BLaER1 (cell line): ENCODE measurements around the gene LIPM.

Experiments
- H3K27ac ChIP-seq: shearing (Covaris generic); formaldehyde crosslinking; 2 replicates; pipeline ENCODE4 v1.8.1; 2022
- H3K27me3 ChIP-seq: shearing (Covaris generic); formaldehyde crosslinking; 2 replicates; pipeline ENCODE4 v1.8.1; 2022
- H3K36me3 ChIP-seq: shearing (Covaris generic); formaldehyde crosslinking; 2 replicates; pipeline ENCODE4 v1.8.1; 2022
- H3K4me1 ChIP-seq: shearing (Covaris generic); formaldehyde crosslinking; 2 replicates; pipeline ENCODE4 v1.8.1; 2022
- H3K4me2 ChIP-seq: shearing (Covaris generic); formaldehyde crosslinking; 2 replicates; pipeline ENCODE4 v1.8.1; 2022
- H3K4me3 ChIP-seq: shearing (Covaris generic); formaldehyde crosslinking; 2 replicates; pipeline ENCODE4 v1.8.1; 2022
- H3K9ac ChIP-seq: shearing (Covaris generic); formaldehyde crosslinking; 2 replicates; pipeline ENCODE4 v1.8.1; 2022
- H3K9me3 ChIP-seq: shearing (Covaris generic); formaldehyde crosslinking; 2 replicates; pipeline ENCODE4 v1.8.1; 2022
- H4K20me1 ChIP-seq: shearing (Covaris generic); formaldehyde crosslinking; 2 replicates; pipeline ENCODE4 v1.8.1; 2022
- Cebpa-rat ChIP-seq: shearing (Covaris generic); IDR thresholded peaks from 2 replicates; pipeline ENCODE4 v1.8.1; 2022

The LIPM gene, protein sequence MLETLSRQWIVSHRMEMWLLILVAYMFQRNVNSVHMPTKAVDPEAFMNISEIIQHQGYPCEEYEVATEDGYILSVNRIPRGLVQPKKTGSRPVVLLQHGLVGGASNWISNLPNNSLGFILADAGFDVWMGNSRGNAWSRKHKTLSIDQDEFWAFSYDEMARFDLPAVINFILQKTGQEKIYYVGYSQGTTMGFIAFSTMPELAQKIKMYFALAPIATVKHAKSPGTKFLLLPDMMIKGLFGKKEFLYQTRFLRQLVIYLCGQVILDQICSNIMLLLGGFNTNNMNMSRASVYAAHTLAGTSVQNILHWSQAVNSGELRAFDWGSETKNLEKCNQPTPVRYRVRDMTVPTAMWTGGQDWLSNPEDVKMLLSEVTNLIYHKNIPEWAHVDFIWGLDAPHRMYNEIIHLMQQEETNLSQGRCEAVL

DNA sequence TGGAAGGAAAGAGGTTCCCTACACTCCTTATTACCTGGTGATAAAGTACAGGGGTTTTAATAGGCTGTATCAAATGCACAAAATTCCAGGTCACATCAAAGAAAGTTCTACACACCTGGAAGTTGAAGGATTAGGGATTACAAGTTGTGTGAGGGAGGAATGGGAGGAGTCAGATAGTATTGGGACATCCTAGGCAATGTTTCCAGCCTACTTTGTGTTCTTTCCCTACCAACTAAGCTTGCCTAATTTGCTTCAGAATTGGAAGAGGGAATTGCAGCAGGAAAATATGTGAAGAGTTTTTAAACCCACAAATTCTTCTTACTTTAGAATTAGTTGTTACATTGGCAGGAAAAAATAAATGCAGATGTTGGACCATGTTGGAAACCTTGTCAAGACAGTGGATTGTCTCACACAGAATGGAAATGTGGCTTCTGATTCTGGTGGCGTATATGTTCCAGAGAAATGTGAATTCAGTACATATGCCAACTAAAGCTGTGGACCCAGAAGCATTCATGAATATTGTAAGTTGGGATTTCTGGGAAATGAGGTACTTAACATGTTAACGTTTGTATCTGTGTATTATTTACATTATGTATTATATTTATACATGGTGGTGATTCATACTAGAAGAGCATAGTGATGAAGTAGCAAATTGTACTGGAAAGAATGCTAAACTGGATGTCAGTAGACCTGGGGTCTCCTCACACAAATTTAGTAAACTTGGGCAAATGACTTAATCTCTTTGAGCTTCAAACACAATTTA, at the start of gene LIPM:
Gene LIPM (plus strand): TSS at position 208 of the 763 bp plus-strand sequence. CDS start 167 bp downstream, at position 375.
- Histone ChIP-seq H3K4me2 (no peak within 1 kb of the TSS), H3K27ac (no peak within 1 kb of the TSS), H3K36me3 (no peaks in the 10 kb centered on the region), H4K20me1 (no peaks in the 10 kb centered on the region), H3K4me1 (no peaks in the 10 kb centered on the region), H3K4me3 (no peak within 1 kb of the TSS), H3K27me3 (no peaks in the 10 kb centered on the region), H3K9me3 (no peaks in the 10 kb centered on the region), H3K9ac (no peak within 1 kb of the TSS)
- TF ChIP-seq Cebpa-rat, result no peak

- no peak for TF ChIP-seq Cebpa-rat
- Histone ChIP-seq H3K36me3 (no peaks in the 10 kb centered on the region), H3K9me3 (no peaks in the 10 kb centered on the region), H3K9ac (no peak overlapping the region), H4K20me1 (no peaks in the 10 kb centered on the region), H3K4me3 (no peak overlapping the region), H3K27ac (no peak overlapping the region), H3K4me2 (no peak overlapping the region), H3K4me1 (no peaks in the 10 kb centered on the region), H3K27me3 (no peaks in the 10 kb centered on the region)
Observed at GRCh38 chr10:88754287-88754686, 48.2 kb upstream of the LIPM start.

DNA sequence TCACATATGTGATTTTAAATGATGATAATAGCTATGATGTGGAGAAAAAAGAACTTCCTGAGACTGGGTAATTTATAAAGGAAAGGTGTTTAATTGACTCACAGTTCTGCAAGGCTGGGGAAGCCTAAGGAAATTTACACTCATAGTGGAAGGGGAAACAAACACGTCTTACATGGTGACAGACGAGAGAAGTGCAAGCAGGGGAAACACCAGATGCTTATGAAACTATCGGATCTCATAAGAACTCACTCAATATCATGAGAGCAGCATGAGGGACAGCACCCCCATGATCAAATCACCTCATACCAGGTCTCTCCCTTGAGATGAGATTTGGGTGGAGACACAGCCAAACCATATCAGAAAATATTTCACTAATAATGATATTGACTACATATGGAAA, 46.8 kb upstream of the LIPM start:
- Histone ChIP-seq H3K4me3 (no peak overlapping the region), H4K20me1 (no peaks in the 10 kb centered on the region), H3K27me3 (no peaks in the 10 kb centered on the region), H3K36me3 (no peaks in the 10 kb centered on the region), H3K9me3 (no peaks in the 10 kb centered on the region), H3K4me2 (no peak overlapping the region), H3K27ac (no peak overlapping the region), H3K4me1 (no peaks in the 10 kb centered on the region), H3K9ac (no peak overlapping the region)
- TF ChIP-seq Cebpa-rat, result no peak

DNA sequence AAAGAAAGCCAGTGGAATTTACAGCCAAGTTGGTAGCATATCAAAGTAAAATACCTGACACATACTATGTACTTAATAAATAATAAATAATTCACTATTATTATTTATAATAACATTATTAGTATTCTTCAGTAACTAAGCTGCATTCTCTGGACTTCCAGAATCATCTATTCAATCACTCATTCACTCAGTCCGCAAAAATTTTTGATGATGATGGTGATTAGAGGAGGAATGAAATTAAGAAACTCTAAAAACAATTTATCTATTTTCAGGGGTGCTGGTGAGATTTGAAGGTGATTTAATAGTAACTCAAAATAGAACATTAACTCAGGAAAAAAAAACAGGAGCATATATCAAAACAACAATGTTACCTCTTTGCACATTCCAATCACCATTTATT, 45.9 kb upstream of the LIPM start:
- Histone ChIP-seq H3K4me1 (no peaks in the 10 kb centered on the region), H3K36me3 (no peaks in the 10 kb centered on the region), H3K4me3 (no peak overlapping the region), H3K9ac (no peak overlapping the region), H4K20me1 (no peaks in the 10 kb centered on the region), H3K27ac (no peak overlapping the region), H3K27me3 (no peaks in the 10 kb centered on the region), H3K4me2 (no peak overlapping the region), H3K9me3 (no peaks in the 10 kb centered on the region)
- no peak for TF ChIP-seq Cebpa-rat

DNA sequence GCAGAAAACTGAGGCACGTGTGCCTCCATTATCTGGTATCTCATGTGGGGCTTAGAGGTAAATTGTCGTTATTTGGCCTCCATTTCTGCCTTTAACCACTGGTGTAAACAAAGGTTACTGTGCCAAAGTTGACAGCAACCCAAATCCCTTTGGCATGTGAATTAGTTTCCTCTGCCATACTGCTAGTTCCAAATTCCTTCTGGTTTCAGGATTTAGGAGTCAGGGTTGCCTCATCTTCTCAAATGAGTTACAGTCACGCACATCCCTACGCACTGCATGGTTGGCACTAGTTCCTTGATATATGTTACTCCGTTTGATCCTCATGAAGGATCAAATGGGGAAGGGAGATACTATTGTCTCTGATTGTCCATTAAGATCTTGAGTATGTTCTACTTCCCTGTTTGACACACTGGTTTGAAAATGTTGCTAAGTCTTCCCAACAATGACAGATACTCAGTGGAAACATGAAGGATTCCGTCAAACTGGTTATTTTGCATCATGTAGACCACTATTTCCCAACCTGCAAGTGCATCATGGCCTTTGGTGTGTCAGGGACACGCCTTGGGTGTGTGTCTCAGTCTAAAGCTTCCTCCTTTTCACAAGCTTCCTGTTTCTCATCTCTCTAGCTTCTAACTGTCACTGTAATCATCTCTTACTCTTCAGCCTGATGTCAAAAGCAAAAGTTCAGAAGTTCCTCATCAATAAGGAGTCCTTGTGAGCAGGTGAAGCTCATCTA, 43.0 kb upstream of the LIPM start, which contains the start of gene LIPN:
Gene LIPN (plus strand): TSS at position 655 of the 736 bp plus-strand sequence. CDS start 1,386 bp downstream, outside the sequence.
- TF ChIP-seq Cebpa-rat, result no peak
- no peak within 1 kb of the TSS for H3K4me2 ChIP-seq
- no peaks in the 10 kb centered on the region for H3K27me3 ChIP-seq
- H3K4me3 ChIP-seq, result no peak within 1 kb of the TSS
- H3K36me3 ChIP-seq, result no peaks in the 10 kb centered on the region
- no peak within 1 kb of the TSS for H3K27ac ChIP-seq
- H3K9me3 ChIP-seq, result no peaks in the 10 kb centered on the region
- H4K20me1 ChIP-seq, result no peaks in the 10 kb centered on the region
- no peak within 1 kb of the TSS for H3K9ac ChIP-seq
- 0 out of 2 replicates have a peak, but pooled peaks cover 5% of the 10 kb centered on the region for H3K4me1 ChIP-seq

DNA sequence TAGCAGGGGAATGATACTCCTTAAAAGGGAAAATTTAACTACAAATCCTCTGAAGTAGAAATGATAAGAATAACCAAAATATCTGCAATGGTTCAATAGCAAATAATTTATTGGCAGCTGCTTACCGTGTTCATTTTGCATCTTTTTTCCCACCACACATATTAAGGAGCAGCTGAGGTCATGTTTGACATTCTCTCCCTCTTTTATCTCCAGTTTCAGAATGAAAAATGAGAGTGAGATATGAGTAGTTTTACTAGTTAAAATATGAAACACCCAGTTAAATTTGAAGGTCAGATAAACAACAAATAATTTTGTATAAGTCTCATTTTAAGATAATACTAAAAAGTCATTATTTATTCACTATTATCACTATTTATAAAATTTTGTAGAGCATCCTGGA, 39.6 kb upstream of the LIPM start:
- H3K36me3 ChIP-seq, result no peaks in the 10 kb centered on the region
- no peak overlapping the region for H3K4me3 ChIP-seq
- TF ChIP-seq Cebpa-rat, result no peak
- no peak overlapping the region for H3K27ac ChIP-seq
- no peak overlapping the region for H3K4me2 ChIP-seq
- no peaks in the 10 kb centered on the region for H3K9me3 ChIP-seq
- no peaks in the 10 kb centered on the region for H4K20me1 ChIP-seq
- 0 out of 2 replicates have a peak, but pooled peaks cover 5% of the 10 kb centered on the region for H3K4me1 ChIP-seq
- no peaks in the 10 kb centered on the region for H3K27me3 ChIP-seq
- no peak overlapping the region for H3K9ac ChIP-seq

DNA sequence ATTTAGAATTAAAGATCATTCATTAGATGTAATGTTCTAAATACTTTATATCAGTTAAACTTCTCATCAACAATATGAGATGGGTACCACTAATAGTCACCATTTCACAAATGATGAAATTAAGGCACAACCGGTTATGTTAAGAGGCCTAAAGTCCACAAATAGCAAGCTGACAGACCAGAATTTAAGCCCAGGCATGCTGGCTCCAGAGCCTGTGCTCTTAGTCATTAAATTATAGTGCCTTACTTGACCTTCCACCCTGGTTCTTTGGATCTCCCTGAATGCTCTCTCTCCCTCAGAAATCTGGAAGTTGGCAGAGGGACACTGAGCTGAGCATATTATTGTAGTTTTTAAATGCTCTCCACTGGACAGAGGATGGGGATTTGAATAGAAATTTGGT, 39.1 kb upstream of the LIPM start:
- Histone ChIP-seq H3K4me2 (no peak overlapping the region), H4K20me1 (no peaks in the 10 kb centered on the region), H3K36me3 (no peaks in the 10 kb centered on the region), H3K9me3 (no peaks in the 10 kb centered on the region), H3K4me1 (0 out of 2 replicates have a peak, but pooled peaks cover 5% of the 10 kb centered on the region), H3K27me3 (no peaks in the 10 kb centered on the region), H3K27ac (no peak overlapping the region), H3K4me3 (no peak overlapping the region), H3K9ac (no peak overlapping the region)
- TF ChIP-seq Cebpa-rat, result no peak

GRCh38 chr10:88764110-88764509, 38.4 kb upstream of the LIPM start:
- Histone ChIP-seq H3K36me3 (no peaks in the 10 kb centered on the region), H3K4me3 (no peak overlapping the region), H3K27me3 (no peaks in the 10 kb centered on the region), H3K9ac (no peak overlapping the region), H3K4me2 (no peak overlapping the region), H3K4me1 (0 out of 2 replicates have a peak, but pooled peaks cover 5% of the 10 kb centered on the region), H3K9me3 (no peaks in the 10 kb centered on the region), H3K27ac (no peak overlapping the region), H4K20me1 (no peaks in the 10 kb centered on the region)
- TF ChIP-seq Cebpa-rat, result no peak

GRCh38 chr10:88765816-88766215, 36.7 kb upstream of the LIPM start:
- H3K4me1 ChIP-seq, result 0 out of 2 replicates have a peak, but pooled peaks cover 5% of the 10 kb centered on the region
- no peaks in the 10 kb centered on the region for H3K27me3 ChIP-seq
- no peaks in the 10 kb centered on the region for H3K9me3 ChIP-seq
- no peak for TF ChIP-seq Cebpa-rat
- no peak overlapping the region for H3K9ac ChIP-seq
- H3K27ac ChIP-seq, result no peak overlapping the region
- no peak overlapping the region for H3K4me3 ChIP-seq
- H4K20me1 ChIP-seq, result no peaks in the 10 kb centered on the region
- H3K4me2 ChIP-seq, result no peak overlapping the region
- H3K36me3 ChIP-seq, result no peaks in the 10 kb centered on the region
